Measurements from ENCODE around the gene PLEKHA1.

DNA sequence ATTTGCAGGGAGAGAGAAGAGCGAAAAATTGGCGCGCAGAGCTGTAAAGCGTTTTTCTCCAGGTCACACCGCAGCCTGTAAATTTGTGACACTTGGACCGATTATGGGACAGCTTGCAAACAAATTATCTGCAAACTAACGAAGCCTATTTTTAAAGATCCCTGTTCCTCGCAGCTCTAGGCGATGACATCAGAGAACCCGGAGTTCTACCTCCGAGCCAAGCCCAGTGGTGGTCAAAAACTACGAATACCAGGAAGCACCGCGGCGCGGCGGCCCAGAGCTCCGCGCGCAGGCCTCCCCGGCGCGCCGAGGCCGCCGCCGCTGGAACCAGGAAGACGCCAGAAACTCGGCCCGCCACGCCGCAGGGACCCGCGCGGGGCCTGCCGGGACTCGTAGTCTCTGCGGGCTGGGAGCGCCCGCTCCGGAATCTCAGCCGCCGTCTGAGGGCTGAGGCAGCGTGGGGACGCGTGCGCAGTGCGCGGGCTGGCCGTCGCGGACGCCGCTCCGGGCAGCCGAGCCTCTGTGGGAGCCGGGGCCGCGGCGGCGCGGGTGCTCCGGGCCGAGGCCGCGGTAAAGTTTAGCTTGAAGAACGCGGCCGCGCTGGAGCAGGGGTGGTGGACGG lies at the start of gene PLEKHA1:
- peak in 2 of 4 experiments; percentile 27 to 50 for TF ChIP-seq CTCF (IDR thresholded peaks at IDR 0.05)
- TF ChIP-seq POLR2AphosphoS5 (IDR thresholded peaks at IDR 0.05): peak; percentile 51
- peak; percentile 79 for TF ChIP-seq POLR2A (IDR thresholded peaks at IDR 0.05)

Measured in prostate gland (tissue), 2 donors.